Measurements from ENCODE around the gene NPR2.

Gene NPR2
- 2.8 reads per million, percentile 9 among the genes with 10 or more reads in this experiment for total RNA-seq

GRCh38 chr9:35791297-35791921 is at the start of gene NPR2:
Gene NPR2, plus strand, starts transcription at chr9:35791591. Its CDS starts 818 bp downstream, at chr9:35792409.
- DNase-seq: no peak

- DNase-seq: no peak
Measured at GRCh38 chr9:35741740-35742139, 49.7 kb upstream of the NPR2 start.

- no peak for DNase-seq
Measured at GRCh38 chr9:35743452-35743851, 47.9 kb upstream of the NPR2 start.

GRCh38 chr9:35743880-35744518 is 47.4 kb upstream of the NPR2 start:
- DNase-seq: no peak

- DNase-seq: no peak
Measured at GRCh38 chr9:35745569-35745968, 45.8 kb upstream of the NPR2 start.

- no peak for DNase-seq
Measured at GRCh38 chr9:35746583-35746982, 44.8 kb upstream of the NPR2 start.

- no peak for DNase-seq
Measured at GRCh38 chr9:35748242-35748857, 43.0 kb upstream of the NPR2 start.

- peak; percentile 50 for DNase-seq
Measured at GRCh38 chr9:35748858-35749514, 42.4 kb upstream of the NPR2 start, which contains the start of the genes GBA2 and RGP1. Gene GBA2, minus strand, starts transcription at chr9:35749228. Its CDS starts 524 bp downstream, at chr9:35748704. Gene RGP1, plus strand, starts transcription at chr9:35749287. Its CDS starts 469 bp downstream, at chr9:35749756.

GRCh38 chr9:35749515-35750255 is 41.7 kb upstream of the NPR2 start:
- DNase-seq: peak; percentile 33

- DNase-seq: no peak
Measured at GRCh38 chr9:35750256-35750531, 41.2 kb upstream of the NPR2 start.

GRCh38 chr9:35753466-35753865 is 37.9 kb upstream of the NPR2 start:
- DNase-seq: no peak

- no peak for DNase-seq
Measured at GRCh38 chr9:35754264-35754663, 37.1 kb upstream of the NPR2 start, which contains the start of gene MSMP. Gene MSMP, minus strand, starts transcription at chr9:35754276. Its CDS starts 147 bp downstream, at chr9:35754129.

GRCh38 chr9:35755071-35755470 is 36.3 kb upstream of the NPR2 start:
- no peak for DNase-seq

- DNase-seq: peak; percentile 69
Measured at GRCh38 chr9:35756275-35757225, 34.8 kb upstream of the NPR2 start.

GRCh38 chr9:35757226-35757891 is 34.0 kb upstream of the NPR2 start:
- DNase-seq: no peak

GRCh38 chr9:35757892-35758275 is 33.5 kb upstream of the NPR2 start:
- no peak for DNase-seq

GRCh38 chr9:35758475-35759050 is 32.8 kb upstream of the NPR2 start:
- no peak for DNase-seq

GRCh38 chr9:35759795-35760194 is 31.6 kb upstream of the NPR2 start:
- no peak for DNase-seq

GRCh38 chr9:35760651-35761050 is 30.7 kb upstream of the NPR2 start:
- no peak for DNase-seq

GRCh38 chr9:35763181-35763580 is 28.2 kb upstream of the NPR2 start:
- no peak for DNase-seq

- no peak for DNase-seq
Measured at GRCh38 chr9:35763803-35764202, 27.6 kb upstream of the NPR2 start.

Data from effector CD4-positive, alpha-beta T cell (primary cell).